MM.1S (cell line): ENCODE measurements around the gene CAVIN3.

ENCODE experiments used
- DNase-seq: peaks from one replicate; pipeline ENCODE4 v3.0.0-alpha.2; 2015
- H2AFZ ChIP-seq: fragments of 300-600 bp; sonication (generic); 2 replicates; pipeline ENCODE4 v1.6.0; 2016; ENCODE audit warnings: antibody characterized with exemption, low read length
- H3F3A ChIP-seq: fragments of 300-600 bp; sonication (generic); 2 replicates; pipeline ENCODE4 v1.6.1; 2016; ENCODE audit warnings: mild to moderate bottlenecking, antibody characterized with exemption, low read length, moderate library complexity, mixed read lengths; ENCODE audit not compliant: insufficient read depth
- H3K27ac ChIP-seq: fragments of 300-600 bp; sonication (generic); 2 replicates; pipeline ENCODE4 v1.5.1; 2016; ENCODE audit warnings: mild to moderate bottlenecking, low read length
- H3K27me3 ChIP-seq: fragments of 300-600 bp; sonication (generic); replicated peaks from 2 replicates; pipeline ENCODE4 v1.6.0; 2016; ENCODE audit warnings: low read length; ENCODE audit not compliant: insufficient read depth
- H3K36me3 ChIP-seq: fragments of 300-600 bp; sonication (generic); replicated peaks from 2 replicates; pipeline ENCODE4 v1.6.1; 2016; ENCODE audit warnings: mild to moderate bottlenecking, low read length, mixed read lengths; ENCODE audit not compliant: insufficient read depth
- H3K4me1 ChIP-seq: fragments of 300-600 bp; sonication (generic); 2 replicates; pipeline ENCODE4 v1.6.1; 2016; ENCODE audit warnings: low read length, mixed read lengths
- H3K4me2 ChIP-seq: fragments of 300-600 bp; sonication (generic); 2 replicates; pipeline ENCODE4 v1.6.0; 2016; ENCODE audit warnings: low read depth, low read length
- H3K4me3 ChIP-seq: fragments of 300-600 bp; sonication (generic); 2 replicates; pipeline ENCODE4 v1.5.1; 2016; ENCODE audit warnings: low read length, mixed read lengths
- H3K79me2 ChIP-seq: fragments of 300-600 bp; sonication (generic); 2 replicates; pipeline ENCODE4 v1.6.1; 2016; ENCODE audit warnings: mixed run types, low read length, mixed read lengths
- H3K9ac ChIP-seq: fragments of 300-600 bp; sonication (generic); 2 replicates; pipeline ENCODE4 v1.6.1; 2016; ENCODE audit warnings: low read length, mixed read lengths
- H3K9me2 ChIP-seq: fragments of 300-600 bp; sonication (generic); replicated peaks from 2 replicates; pipeline ENCODE4 v1.6.1; 2016; ENCODE audit warnings: mild to moderate bottlenecking, low read length, mixed read lengths; ENCODE audit not compliant: insufficient read depth
- H3K9me3 ChIP-seq: fragments of 300-600 bp; sonication (generic); replicated peaks from 2 replicates; pipeline ENCODE4 v1.6.1; 2016; ENCODE audit warnings: mild to moderate bottlenecking, low read length, mixed read lengths; ENCODE audit not compliant: insufficient read depth
- H4K20me1 ChIP-seq: fragments of 300-600 bp; sonication (generic); 2 replicates; pipeline ENCODE4 v1.6.1; 2016; ENCODE audit warnings: mild to moderate bottlenecking, low read length, moderate library complexity, mixed read lengths; ENCODE audit not compliant: insufficient read depth
- EZH2 ChIP-seq: fragments of 300-600 bp; sonication (generic); optimal IDR thresholded peaks from 2 replicates; pipeline ENCODE3; 2017; ENCODE audit warnings: low read depth, mild to moderate bottlenecking, antibody characterized with exemption, low read length, mixed read lengths
- EZH2phosphoT487 ChIP-seq: fragments of 300-600 bp; sonication (generic); IDR thresholded peaks from 2 replicates; pipeline ENCODE4 v1.6.1; 2018; ENCODE audit warnings: antibody characterized with exemption, low read length
- TF ChIP-seq, protein P1 (sequence below): fragments of 300-600 bp; sonication (generic); IDR thresholded peaks from 2 replicates; pipeline ENCODE4 v1.5.1; 2016; ENCODE audit warnings: antibody characterized with exemption, low read length, mixed read lengths

Gene CAVIN3

GRCh38 chr11:6351782-6352382 is 31.6 kb upstream of the CAVIN3 start:
- Histone ChIP-seq H3K9me3 (no peaks in the 10 kb centered on the region), H2AFZ (no peak overlapping the region), H3K79me2 (no peaks in the 10 kb centered on the region), H3K27ac (no peak overlapping the region), H3K4me2 (no peak overlapping the region), H3K4me1 (no peaks in the 10 kb centered on the region), H3K9ac (no peak overlapping the region), H3K27me3 (no peaks in the 10 kb centered on the region), H4K20me1 (no peaks in the 10 kb centered on the region), H3K36me3 (no peaks in the 10 kb centered on the region), H3F3A (no peaks in the 10 kb centered on the region), H3K9me2 (no peaks in the 10 kb centered on the region), H3K4me3 (no peak overlapping the region)
- DNase-seq: no peak
- TF ChIP-seq, protein P1, sequence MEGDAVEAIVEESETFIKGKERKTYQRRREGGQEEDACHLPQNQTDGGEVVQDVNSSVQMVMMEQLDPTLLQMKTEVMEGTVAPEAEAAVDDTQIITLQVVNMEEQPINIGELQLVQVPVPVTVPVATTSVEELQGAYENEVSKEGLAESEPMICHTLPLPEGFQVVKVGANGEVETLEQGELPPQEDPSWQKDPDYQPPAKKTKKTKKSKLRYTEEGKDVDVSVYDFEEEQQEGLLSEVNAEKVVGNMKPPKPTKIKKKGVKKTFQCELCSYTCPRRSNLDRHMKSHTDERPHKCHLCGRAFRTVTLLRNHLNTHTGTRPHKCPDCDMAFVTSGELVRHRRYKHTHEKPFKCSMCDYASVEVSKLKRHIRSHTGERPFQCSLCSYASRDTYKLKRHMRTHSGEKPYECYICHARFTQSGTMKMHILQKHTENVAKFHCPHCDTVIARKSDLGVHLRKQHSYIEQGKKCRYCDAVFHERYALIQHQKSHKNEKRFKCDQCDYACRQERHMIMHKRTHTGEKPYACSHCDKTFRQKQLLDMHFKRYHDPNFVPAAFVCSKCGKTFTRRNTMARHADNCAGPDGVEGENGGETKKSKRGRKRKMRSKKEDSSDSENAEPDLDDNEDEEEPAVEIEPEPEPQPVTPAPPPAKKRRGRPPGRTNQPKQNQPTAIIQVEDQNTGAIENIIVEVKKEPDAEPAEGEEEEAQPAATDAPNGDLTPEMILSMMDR: no peak
- no peak for TF ChIP-seq EZH2
- no peak for TF ChIP-seq EZH2phosphoT487

GRCh38 chr11:6350486-6350885 is 30.2 kb upstream of the CAVIN3 start:
- H3K9me3 ChIP-seq: no peaks in the 10 kb centered on the region
- TF ChIP-seq, protein P1: no peak
- TF ChIP-seq EZH2 (no peak), EZH2phosphoT487 (no peak)
- no peak for DNase-seq

GRCh38 chr11:6350043-6350442 is 29.7 kb upstream of the CAVIN3 start:
- H3K9ac ChIP-seq: no peak overlapping the region
- no peaks in the 10 kb centered on the region for H3K36me3 ChIP-seq
- no peak overlapping the region for H2AFZ ChIP-seq
- H3K4me1 ChIP-seq: no peaks in the 10 kb centered on the region
- no peaks in the 10 kb centered on the region for H3F3A ChIP-seq
- no peaks in the 10 kb centered on the region for H3K27me3 ChIP-seq
- H3K4me2 ChIP-seq: no peak overlapping the region
- H4K20me1 ChIP-seq: no peaks in the 10 kb centered on the region
- DNase-seq: no peak
- no peak for TF ChIP-seq EZH2phosphoT487
- TF ChIP-seq, protein P1: no peak
- H3K27ac ChIP-seq: no peak overlapping the region
- no peaks in the 10 kb centered on the region for H3K79me2 ChIP-seq
- no peak overlapping the region for H3K4me3 ChIP-seq
- no peaks in the 10 kb centered on the region for H3K9me3 ChIP-seq
- H3K9me2 ChIP-seq: no peaks in the 10 kb centered on the region

More at GRCh38 chr11:6350486-6350885, 30.2 kb upstream of the CAVIN3 start:
- no peaks in the 10 kb centered on the region for H4K20me1 ChIP-seq
- H2AFZ ChIP-seq: no peak overlapping the region
- H3K9me2 ChIP-seq: no peaks in the 10 kb centered on the region
- no peak overlapping the region for H3K4me3 ChIP-seq
- H3K4me1 ChIP-seq: no peaks in the 10 kb centered on the region
- no peaks in the 10 kb centered on the region for H3F3A ChIP-seq
- H3K4me2 ChIP-seq: no peak overlapping the region
- H3K79me2 ChIP-seq: no peaks in the 10 kb centered on the region
- H3K9ac ChIP-seq: no peak overlapping the region
- H3K36me3 ChIP-seq: no peaks in the 10 kb centered on the region
- no peak overlapping the region for H3K27ac ChIP-seq
- H3K27me3 ChIP-seq: no peaks in the 10 kb centered on the region
